Neuronal stem cell (in vitro differentiated cells): ENCODE results near the gene CYSRT1.

Experiments
- DNase-seq: peaks from one replicate; pipeline ENCODE4 v3.0.0-alpha.2; 2013; ENCODE audit warnings: low spot score
- H2AFZ ChIP-seq: one replicate; pipeline ENCODE4 v1.6.1; 2013; ENCODE audit warnings: mild to moderate bottlenecking, low read length, inconsistent platforms
- H2AK5ac ChIP-seq: 2 replicates; pipeline ENCODE4 v1.6.1; 2013; ENCODE audit warnings: low read depth, mild to moderate bottlenecking, inconsistent platforms, low read length, moderate library complexity, mixed read lengths
- H2BK120ac ChIP-seq: 2 replicates; pipeline ENCODE4 v1.6.1; 2013; ENCODE audit warnings: low read depth, mild to moderate bottlenecking, inconsistent platforms, low read length, moderate library complexity, mixed read lengths
- H2BK12ac ChIP-seq: one replicate; pipeline ENCODE4 v1.6.1; 2013; ENCODE audit warnings: low read length, inconsistent platforms
- H2BK15ac ChIP-seq: 2 replicates; pipeline ENCODE4 v1.6.1; 2013; ENCODE audit warnings: mild to moderate bottlenecking, low read length, inconsistent platforms, mixed read lengths
- H2BK5ac ChIP-seq: one replicate; pipeline ENCODE4 v1.6.1; 2013; ENCODE audit warnings: inconsistent platforms, mild to moderate bottlenecking, low read length, moderate library complexity
- H3K14ac ChIP-seq: one replicate; pipeline ENCODE4 v1.6.1; 2013; ENCODE audit warnings: low read length, inconsistent platforms
- H3K18ac ChIP-seq: 2 replicates; pipeline ENCODE4 v1.6.1; 2013; ENCODE audit warnings: low read length, inconsistent platforms
- H3K23ac ChIP-seq: 2 replicates; pipeline ENCODE4 v1.6.1; 2013; ENCODE audit warnings: low read depth, mild to moderate bottlenecking, mixed read lengths, low read length, inconsistent platforms; ENCODE audit not compliant: poor library complexity
- H3K27ac ChIP-seq: replicated peaks from 3 replicates; pipeline ENCODE4 v1.5.1; 2013; ENCODE audit warnings: low read length, inconsistent platforms
- H3K27me3 ChIP-seq, 3 experiments: 2 replicates each; pipeline ENCODE4 v1.6.1; 2013; ENCODE audit warnings: low read length in 3 of 3, mild to moderate bottlenecking in 2 of 3, inconsistent platforms in 1 of 3, low read depth in 1 of 3, mixed read lengths in 1 of 3, moderate library complexity in 1 of 3; ENCODE audit not compliant: control insufficient read depth in 3 of 3, insufficient read depth in 3 of 3
- H3K36me3 ChIP-seq, 2 donors: replicated peaks in 1 of 2; 2 replicates each; pipeline ENCODE4 v1.6.1; 2013; ENCODE audit warnings: low read length in 2 of 2; ENCODE audit not compliant: control insufficient read depth in 2 of 2, insufficient read depth in 2 of 2
- H3K4ac ChIP-seq: 2 replicates; pipeline ENCODE4 v1.6.1; 2013; ENCODE audit warnings: inconsistent platforms, mild to moderate bottlenecking, low read length, moderate library complexity
- H3K4me1 ChIP-seq, 2 donors: 1 replicate in 1 of 2; 2 replicates in 1 of 2; pipeline ENCODE4 v1.6.1; 2013; ENCODE audit warnings: low read length in 2 of 2, low read depth in 1 of 2; ENCODE audit not compliant: control insufficient read depth in 2 of 2, insufficient read depth in 1 of 2
- H3K4me2 ChIP-seq: one replicate; pipeline ENCODE4 v1.6.1; 2013; ENCODE audit warnings: mild to moderate bottlenecking, low read length, inconsistent platforms; ENCODE audit not compliant: insufficient read depth, poor library complexity, severe bottlenecking
- H3K4me3 ChIP-seq, 2 donors: 2 replicates each; pipeline ENCODE4 v1.5.1; 2013; ENCODE audit warnings: low read length in 2 of 2, mild to moderate bottlenecking in 2 of 2, inconsistent platforms in 1 of 2, moderate library complexity in 1 of 2
- H3K79me1 ChIP-seq: one replicate; pipeline ENCODE4 v1.6.1; 2013; ENCODE audit warnings: low read depth, mild to moderate bottlenecking, inconsistent platforms, low read length, moderate library complexity
- H3K9ac ChIP-seq: one replicate; pipeline ENCODE4 v1.6.1; 2013; ENCODE audit warnings: mild to moderate bottlenecking, low read depth, low read length, inconsistent platforms; ENCODE audit not compliant: poor library complexity
- H3K9me3 ChIP-seq, 2 donors: replicated peaks in 1 of 2; 2 replicates each; pipeline versions ENCODE3 to v1.6.1; 2013; ENCODE audit warnings: low read length in 2 of 2, mild to moderate bottlenecking in 2 of 2, inconsistent platforms in 1 of 2, low read depth in 1 of 2, mixed read lengths in 1 of 2, moderate library complexity in 1 of 2; ENCODE audit not compliant: control insufficient read depth in 2 of 2, insufficient read depth in 1 of 2
- H4K8ac ChIP-seq: one replicate; pipeline ENCODE4 v1.6.1; 2013; ENCODE audit warnings: low read depth, mild to moderate bottlenecking, inconsistent platforms, low read length, moderate library complexity
- H4K91ac ChIP-seq: one replicate; pipeline ENCODE4 v1.6.1; 2013; ENCODE audit warnings: low read length, low read depth, mild to moderate bottlenecking, inconsistent platforms; ENCODE audit not compliant: poor library complexity
- WGBS, 2 donors: extraction: QIAGEN DNeasy Blood & Tissue Kit; methylation state at CpG; one replicate each; pipeline ENCODE4 v1.1.7; 2013; ENCODE audit warnings: missing lambda C conversion rate in 2 of 2, mixed read lengths in 1 of 2; ENCODE audit not compliant: insufficient read length in 2 of 2, insufficient replicate concordance in 1 of 2; ENCODE audit errors: extremely low coverage in 2 of 2; 5-methylcytosine and 5-hydroxymethylcytosine counted together

Gene CYSRT1

GRCh38 chr9:137266162-137266527 lies 41.2 kb downstream of the CYSRT1 start:
- H2BK120ac ChIP-seq, result no peak overlapping the region
- peak overlapping the region; percentile 82 for H4K8ac ChIP-seq
- H3K4me1 ChIP-seq, result no peaks in the 10 kb centered on the region
- no peak overlapping the region for H4K91ac ChIP-seq
- H3K27ac ChIP-seq, result no peak overlapping the region
- no peak for DNase-seq
- H3K14ac ChIP-seq, result no peak overlapping the region
- H3K18ac ChIP-seq, result no peak overlapping the region
- no peak overlapping the region for H3K4ac ChIP-seq
- H3K36me3 ChIP-seq, result peaks cover 35 to 84% of the 10 kb centered on the region in 2 donors
- no peak overlapping the region for H2AK5ac ChIP-seq
- no peak overlapping the region for H2BK15ac ChIP-seq
- H3K79me1 ChIP-seq, result peaks cover 5% of the 10 kb centered on the region
- H3K4me2 ChIP-seq, result no peak overlapping the region
- H3K23ac ChIP-seq, result no peak overlapping the region
- H3K27me3 ChIP-seq, result no peaks in the 10 kb centered on the region
- H2BK12ac ChIP-seq, result no peak overlapping the region
- H3K9me3 ChIP-seq, result no peaks in the 10 kb centered on the region
- peak overlapping the region; percentile 66 for H2BK5ac ChIP-seq
- no peak overlapping the region for H3K4me3 ChIP-seq
- H3K9ac ChIP-seq, result no peak overlapping the region
- H2AFZ ChIP-seq, result no peak overlapping the region
- WGBS, 2 donors, result no CpG with 5 or more reads among the region's 15 CpGs

GRCh38 chr9:137266585-137267453 lies 41.8 kb downstream of the CYSRT1 start:
- Histone ChIP-seq H3K79me1 (peaks cover 5% of the 10 kb centered on the region), H2BK120ac (no peak overlapping the region), H3K36me3 (peaks cover 37 to 84% of the 10 kb centered on the region in 2 donors), H3K4ac (no peak overlapping the region), H4K8ac (no peak overlapping the region), H3K4me2 (no peak overlapping the region), H2BK12ac (no peak overlapping the region), H3K23ac (no peak overlapping the region), H2AK5ac (no peak overlapping the region), H3K4me3 (no peak overlapping the region), H2BK15ac (no peak overlapping the region), H2BK5ac (peak overlapping the region; percentile 66), H3K27ac (no peak overlapping the region), H4K91ac (no peak overlapping the region), H2AFZ (no peak overlapping the region), H3K9me3 (no peaks in the 10 kb centered on the region), H3K27me3 (no peaks in the 10 kb centered on the region), H3K14ac (no peak overlapping the region), H3K9ac (no peak overlapping the region), H3K4me1 (no peaks in the 10 kb centered on the region), H3K18ac (no peak overlapping the region)
- DNase-seq, result no peak
- WGBS, 2 donors, result no CpG with 5 or more reads among the region's 34 CpGs

- H2BK12ac ChIP-seq, result no peak overlapping the region
- peaks cover 43 to 88% of the 10 kb centered on the region in 2 donors for H3K36me3 ChIP-seq
- no peak overlapping the region for H3K9ac ChIP-seq
- peaks cover 8% of the 10 kb centered on the region for H3K79me1 ChIP-seq
- H2BK120ac ChIP-seq, result no peak overlapping the region
- no peak overlapping the region for H2BK5ac ChIP-seq
- no peaks in the 10 kb centered on the region for H3K27me3 ChIP-seq
- no peak overlapping the region for H4K8ac ChIP-seq
- no CpG with 5 or more reads among the region's 6 CpGs for WGBS, 2 donors
- H3K18ac ChIP-seq, result no peak overlapping the region
- no peak overlapping the region for H2AK5ac ChIP-seq
- H3K23ac ChIP-seq, result no peak overlapping the region
- H2AFZ ChIP-seq, result no peak overlapping the region
- no peaks in the 10 kb centered on the region for H3K4me1 ChIP-seq
- H3K4me3 ChIP-seq, result no peak overlapping the region
- no peak for DNase-seq
- no peak overlapping the region for H2BK15ac ChIP-seq
- H3K4me2 ChIP-seq, result no peak overlapping the region
- no peak overlapping the region for H4K91ac ChIP-seq
- no peaks in the 10 kb centered on the region for H3K9me3 ChIP-seq
- no peak overlapping the region for H3K4ac ChIP-seq
- H3K27ac ChIP-seq, result no peak overlapping the region
- H3K14ac ChIP-seq, result no peak overlapping the region
Observed at GRCh38 chr9:137267933-137268355, 43.0 kb downstream of the CYSRT1 start.

- H4K8ac ChIP-seq, result no peak overlapping the region
- H3K18ac ChIP-seq, result no peak overlapping the region
- H3K27me3 ChIP-seq, result no peaks in the 10 kb centered on the region
- H3K4me2 ChIP-seq, result no peak overlapping the region
- H2BK15ac ChIP-seq, result no peak overlapping the region
- H3K36me3 ChIP-seq, result peaks cover 43 to 90% of the 10 kb centered on the region in 2 donors
- H2AFZ ChIP-seq, result no peak overlapping the region
- no peak overlapping the region for H3K9ac ChIP-seq
- WGBS, 2 donors, result no CpG with 5 or more reads among the region's 19 CpGs
- H2BK12ac ChIP-seq, result no peak overlapping the region
- H3K9me3 ChIP-seq, result no peaks in the 10 kb centered on the region
- no peak for DNase-seq
- no peak overlapping the region for H4K91ac ChIP-seq
- H3K23ac ChIP-seq, result no peak overlapping the region
- no peak overlapping the region for H2BK120ac ChIP-seq
- no peak overlapping the region for H2BK5ac ChIP-seq
- peaks cover 8% of the 10 kb centered on the region for H3K79me1 ChIP-seq
- no peak overlapping the region for H3K4ac ChIP-seq
- no peaks in the 10 kb centered on the region for H3K4me1 ChIP-seq
- H2AK5ac ChIP-seq, result no peak overlapping the region
- no peak overlapping the region for H3K4me3 ChIP-seq
- H3K27ac ChIP-seq, result no peak overlapping the region
- H3K14ac ChIP-seq, result no peak overlapping the region
Observed at GRCh38 chr9:137268538-137269201, 43.7 kb downstream of the CYSRT1 start.
